IMR-90 (cell line): ENCODE data around the gene OTOG. TPM values are rescaled to one million over a fixed set of nuclear protein-coding genes. Genes with fewer than 3 reads are reported as not detected.

ENCODE experiments used
- ATAC-seq: fragments of 200-7000 bp; cut with Tn5 transposase; 2 replicates; pipeline ENCODE4 v1.9.1; 2020; ENCODE audit warnings: low read depth, mild to moderate bottlenecking, moderate library complexity
- BruUV-seq: library from RNA; stranded (reverse); fragments of 400-500 nt; replicated peaks from 2 replicates; lab custom pipeline; 2021; lab: Mats Ljungman, UMichigan
- CTCF ChIA-PET: fragments of 300-600 bp; formaldehyde crosslinking; extraction: SDS; loops from one replicate; lab custom pipeline; 2021; ENCODE audit warnings: antibody characterized with exemption; lab: Yijun Ruan, JAX
- POLR2A ChIA-PET: fragments of 300-600 bp; sonication (Branson Sonifier 250); formaldehyde crosslinking; loops from one replicate; lab custom pipeline; 2022; ENCODE audit warnings: antibody characterized with exemption; ENCODE audit not compliant: unreplicated experiment; lab: Charles Lee
- DNase-seq: peaks from one replicate; pipeline ENCODE4 v3.0.0; 2013
- H2AFZ ChIP-seq: replicated peaks from 2 replicates; pipeline ENCODE3; 2013; ENCODE audit warnings: low read length, mild to moderate bottlenecking; ENCODE audit not compliant: poor library complexity
- H2AK5ac ChIP-seq: 2 replicates; pipeline ENCODE4 v1.6.1; 2013; ENCODE audit warnings: low read depth, low read length, inconsistent platforms
- H2AK9ac ChIP-seq: replicated peaks from 2 replicates; pipeline ENCODE3; 2013; ENCODE audit warnings: mild to moderate bottlenecking, low read depth, low read length, moderate library complexity; ENCODE audit not compliant: poor library complexity
- H2BK120ac ChIP-seq: 2 replicates; pipeline ENCODE4 v1.6.1; 2013; ENCODE audit warnings: low read depth, low read length, inconsistent platforms
- H2BK15ac ChIP-seq: 3 replicates; pipeline ENCODE4 v1.6.1; 2013; ENCODE audit warnings: low read depth, low read length, inconsistent platforms
- H2BK20ac ChIP-seq: 2 replicates; pipeline ENCODE4 v1.6.1; 2013; ENCODE audit warnings: low read depth, mild to moderate bottlenecking, inconsistent platforms, low read length, moderate library complexity
- H2BK5ac ChIP-seq: 2 replicates; pipeline ENCODE4 v1.6.1; 2013; ENCODE audit warnings: mild to moderate bottlenecking, low read depth, low read length, inconsistent platforms; ENCODE audit not compliant: poor library complexity, severe bottlenecking
- H3K14ac ChIP-seq: replicated peaks from 2 replicates; pipeline ENCODE4 v1.6.1; 2013; ENCODE audit warnings: low read depth, low read length, inconsistent platforms
- H3K18ac ChIP-seq: 2 replicates; pipeline ENCODE4 v1.6.1; 2013; ENCODE audit warnings: low read depth, low read length, control low read depth
- H3K23ac ChIP-seq: 2 replicates; pipeline ENCODE4 v1.6.1; 2013; ENCODE audit warnings: low read depth, low read length, inconsistent platforms
- H3K27ac ChIP-seq: 2 replicates; pipeline ENCODE4 v1.5.1; 2013; ENCODE audit warnings: mild to moderate bottlenecking, control low read depth, low read length; ENCODE audit not compliant: insufficient read depth
- H3K27me3 ChIP-seq: 2 replicates; pipeline ENCODE4 v1.6.1; 2013; ENCODE audit warnings: low read length; ENCODE audit not compliant: control insufficient read depth, insufficient read depth
- H3K36me3 ChIP-seq: 2 replicates; pipeline ENCODE4 v1.6.1; 2013; ENCODE audit warnings: low read length, mixed read lengths; ENCODE audit not compliant: control insufficient read depth, insufficient read depth
- H3K4ac ChIP-seq: 2 replicates; pipeline ENCODE4 v1.6.1; 2013; ENCODE audit warnings: low read depth, low read length, inconsistent platforms
- H3K4me1 ChIP-seq: 2 replicates; pipeline ENCODE4 v1.6.1; 2013; ENCODE audit warnings: low read length, mixed read lengths; ENCODE audit not compliant: control insufficient read depth, insufficient read depth
- H3K4me2 ChIP-seq: 2 replicates; pipeline ENCODE4 v1.6.1; 2013; ENCODE audit warnings: low read depth, mild to moderate bottlenecking, control low read depth, low read length, moderate library complexity
- H3K4me3 ChIP-seq: 2 replicates; pipeline ENCODE4 v1.5.1; 2013; ENCODE audit warnings: low read depth, mild to moderate bottlenecking, control low read depth, low read length, moderate library complexity; ENCODE audit not compliant: insufficient read depth
- H3K56ac ChIP-seq: 2 replicates; pipeline ENCODE4 v1.6.1; 2013; ENCODE audit warnings: low read length, inconsistent platforms; ENCODE audit not compliant: insufficient read depth; ENCODE audit errors: extremely low read depth
- H3K79me1 ChIP-seq, 2 experiments: 2 replicates each; pipeline ENCODE4 v1.6.1; 2013; ENCODE audit warnings: low read length in 2 of 2, inconsistent platforms in 1 of 2, low read depth in 1 of 2
- H3K9ac ChIP-seq: 2 replicates; pipeline ENCODE4 v1.6.1; 2013; ENCODE audit warnings: low read depth, low read length, control low read depth
- H3K9me1 ChIP-seq: 2 replicates; pipeline ENCODE4 v1.6.1; 2013; ENCODE audit warnings: low read length, inconsistent platforms; ENCODE audit not compliant: insufficient read depth
- H3K9me3 ChIP-seq: 2 replicates; pipeline ENCODE4 v1.6.1; 2013; ENCODE audit warnings: low read length; ENCODE audit not compliant: control insufficient read depth, insufficient read depth
- H4K20me1 ChIP-seq: 2 replicates; pipeline ENCODE4 v1.6.1; 2013; ENCODE audit warnings: low read length, inconsistent platforms; ENCODE audit not compliant: insufficient read depth
- H4K5ac ChIP-seq: 2 replicates; pipeline ENCODE4 v1.6.1; 2013; ENCODE audit warnings: mild to moderate bottlenecking, low read depth, low read length, control low read depth
- H4K8ac ChIP-seq, 2 experiments: 2 replicates each; pipeline ENCODE4 v1.6.1; 2013; ENCODE audit warnings: low read depth in 2 of 2, low read length in 2 of 2, control low read depth in 1 of 2, inconsistent platforms in 1 of 2
- H4K91ac ChIP-seq: 2 replicates; pipeline ENCODE4 v1.6.1; 2013; ENCODE audit warnings: low read depth, low read length, inconsistent platforms; ENCODE audit not compliant: insufficient read depth
- CTCF ChIP-seq: conservative IDR thresholded peaks from 2 replicates; pipeline ENCODE4 v1.5.1; 2012; ENCODE audit warnings: mild to moderate bottlenecking, low read depth, low read length, improper control_type of control experiment
- FOS ChIP-seq: fragments of 150-350 bp; IDR thresholded peaks from 2 replicates; pipeline ENCODE4 v1.6.1; 2016; ENCODE audit warnings: low read depth, low read length
- MAZ ChIP-seq: IDR thresholded peaks from 2 replicates; pipeline ENCODE4 v1.6.1; 2012; ENCODE audit warnings: low read depth, mild to moderate bottlenecking, low read length, improper control_type of control experiment, moderate library complexity, borderline replicate concordance
- USF2 ChIP-seq: fragments of 150-350 bp; IDR thresholded peaks from 2 replicates; pipeline ENCODE4 v1.6.1; 2017; ENCODE audit warnings: mild to moderate bottlenecking, antibody characterized with exemption, low read length, low read depth
- WGBS, 2 experiments: methylation state at CpG; one replicate each; pipeline versions ENCODE4 v1.1.5 to v1.1.7; 2013; ENCODE audit warnings: missing lambda C conversion rate in 2 of 2; ENCODE audit not compliant: insufficient read length in 1 of 2; ENCODE audit errors: extremely low coverage in 2 of 2; 5-methylcytosine and 5-hydroxymethylcytosine counted together
- dilution Hi-C: fragments of 300-500 bp; cut with HindIII; formaldehyde crosslinking; loops from one replicate; pipeline ENCODE4 v1.14.3; 2018; ENCODE audit warnings: low sequenced_read_pairs; ENCODE audit not compliant: unreplicated experiment
- in situ Hi-C: fragments of 300-500 bp; cut with MboI; formaldehyde crosslinking; loops from 3 replicates; pipeline ENCODE4 v1.14.3; 2019; ENCODE audit warnings: low sequenced_read_pairs, inconsistent platforms, mixed read lengths
- intact Hi-C: fragments of 100-400 bp; cut with micrococcal nuclease; formaldehyde crosslinking; loops from 2 replicates; pipeline ENCODE4 v1.10.0; 2022
- polyA plus RNA-seq, 3 experiments: library from polyadenylated mRNA; depleted of rRNA; stranded (reverse); fragments of >200 nt; gene quantifications; 2 replicates each; pipeline ENCODE4 v1.2.3, GENCODE V29; 2012; ENCODE audit warnings: low replicate concordance in 1 of 3
- total RNA-seq: library from RNA; depleted of rRNA; stranded (reverse); fragments of >200 nt; gene quantifications from 2 replicates; pipeline ENCODE4 v1.2.3, GENCODE V29; 2012

OTOG gene
- total and polyA plus RNA-seq, 2 of the 4 experiments (the other 2 are of a cell fraction): not detected

- no peaks in the 10 kb centered on the region for H3K36me3 ChIP-seq
- H4K5ac ChIP-seq: no peak overlapping the region
- in situ Hi-C loops (no loop called here), intact Hi-C loops (loop anchor here (10.0 kb wide), 1 partner anchor 1133 kb away; no protein-coding TSS in a partner anchor), dilution Hi-C loops (no loop called here)
- WGBS, 2 experiments: no CpG with 5 or more reads among the region's 2 CpGs
- no peak for TF ChIP-seq CTCF
- no peak for TF ChIP-seq USF2
- TF ChIP-seq MAZ: no peak
- TF ChIP-seq FOS: no peak
- no peak overlapping the region for H3K4me2 ChIP-seq
- no peak overlapping the region for H2BK20ac ChIP-seq
- DNase-seq (no peak), ATAC-seq (no peak)
- no peak overlapping the region for H2AK5ac ChIP-seq
- BruUV-seq: no TSS peak
- no peaks in the 10 kb centered on the region for H3K9me1 ChIP-seq
- CTCF ChIA-PET: no interaction called here
- H4K20me1 ChIP-seq: no peaks in the 10 kb centered on the region
- H2AFZ ChIP-seq: no peak overlapping the region
- H3K4ac ChIP-seq: no peak overlapping the region
- H2BK5ac ChIP-seq: no peak overlapping the region
- no peak overlapping the region for H3K4me3 ChIP-seq
- H3K56ac ChIP-seq: no peak overlapping the region
- no peaks in the 10 kb centered on the region for H3K9me3 ChIP-seq
- H3K27me3 ChIP-seq: peaks cover 38% of the 10 kb centered on the region
- no peak overlapping the region for H3K23ac ChIP-seq
- H3K14ac ChIP-seq: no peak overlapping the region
- POLR2A ChIA-PET: no interaction called here
- no peak overlapping the region for H4K91ac ChIP-seq
- H3K27ac ChIP-seq: no peak overlapping the region
- H2AK9ac ChIP-seq: no peak overlapping the region
- no peaks in the 10 kb centered on the region for H3K4me1 ChIP-seq
- H4K8ac ChIP-seq: no peak overlapping the region
- H2BK120ac ChIP-seq: no peak overlapping the region
- H2BK15ac ChIP-seq: no peak overlapping the region
- H3K9ac ChIP-seq: no peak overlapping the region
- no peaks in the 10 kb centered on the region for H3K79me1 ChIP-seq
- H3K18ac ChIP-seq: no peak overlapping the region
These were observed 144.5 kb downstream of the OTOG start for GRCh38 chr11:17691550-17691949.
